DOHH2 (cell line): ENCODE results near the gene SUPT4H1.

Source experiments
- EZH2phosphoT487 ChIP-seq: fragments of 200-600 bp; sonication (generic); IDR thresholded peaks from 2 replicates; pipeline ENCODE4 v1.6.1; 2017; ENCODE audit warnings: borderline replicate concordance, mild to moderate bottlenecking, antibody characterized with exemption, low read length, moderate library complexity, mixed read lengths
- TF ChIP-seq, protein P1 (sequence below): fragments of 200-600 bp; sonication (generic); IDR thresholded peaks from one replicate; pipeline ENCODE4 v1.5.1; 2014; ENCODE audit warnings: antibody characterized with exemption, mild to moderate bottlenecking, low read depth, low read length; ENCODE audit not compliant: poor library complexity, severe bottlenecking

- TF ChIP-seq, protein P1, sequence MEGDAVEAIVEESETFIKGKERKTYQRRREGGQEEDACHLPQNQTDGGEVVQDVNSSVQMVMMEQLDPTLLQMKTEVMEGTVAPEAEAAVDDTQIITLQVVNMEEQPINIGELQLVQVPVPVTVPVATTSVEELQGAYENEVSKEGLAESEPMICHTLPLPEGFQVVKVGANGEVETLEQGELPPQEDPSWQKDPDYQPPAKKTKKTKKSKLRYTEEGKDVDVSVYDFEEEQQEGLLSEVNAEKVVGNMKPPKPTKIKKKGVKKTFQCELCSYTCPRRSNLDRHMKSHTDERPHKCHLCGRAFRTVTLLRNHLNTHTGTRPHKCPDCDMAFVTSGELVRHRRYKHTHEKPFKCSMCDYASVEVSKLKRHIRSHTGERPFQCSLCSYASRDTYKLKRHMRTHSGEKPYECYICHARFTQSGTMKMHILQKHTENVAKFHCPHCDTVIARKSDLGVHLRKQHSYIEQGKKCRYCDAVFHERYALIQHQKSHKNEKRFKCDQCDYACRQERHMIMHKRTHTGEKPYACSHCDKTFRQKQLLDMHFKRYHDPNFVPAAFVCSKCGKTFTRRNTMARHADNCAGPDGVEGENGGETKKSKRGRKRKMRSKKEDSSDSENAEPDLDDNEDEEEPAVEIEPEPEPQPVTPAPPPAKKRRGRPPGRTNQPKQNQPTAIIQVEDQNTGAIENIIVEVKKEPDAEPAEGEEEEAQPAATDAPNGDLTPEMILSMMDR: peak; percentile 76
- no peak for TF ChIP-seq EZH2phosphoT487
These were observed 22.8 kb downstream of the SUPT4H1 start for GRCh38 chr17:58329035-58329809.
